ENCODE results near the gene CDC14B.
"Not testable (repeated sequence)": the region's sequence is repeated elsewhere in the genome, so short reads cannot be mapped to it uniquely, and the experiment has no call there.

The CDC14B gene

DNA sequence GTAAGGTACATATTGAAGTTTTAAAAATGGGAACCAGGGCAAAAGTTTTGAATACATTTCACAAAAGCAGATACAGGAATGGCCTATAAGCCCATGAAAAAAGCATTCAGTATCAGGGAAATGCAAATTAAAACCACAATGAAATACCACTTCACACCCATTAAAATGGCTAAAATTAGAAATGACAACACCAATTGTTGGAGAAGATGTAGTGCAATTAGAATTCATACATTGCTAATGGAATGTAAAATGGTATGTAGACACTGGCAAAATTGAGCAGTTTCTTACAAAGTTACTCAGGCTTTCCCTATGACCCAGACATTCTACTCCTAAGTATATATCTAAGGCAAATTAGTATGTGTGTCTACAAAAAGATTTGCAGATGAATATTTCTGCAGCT lies 34.2 kb downstream of the CDC14B start:
- DNase-seq = no peak

DNA sequence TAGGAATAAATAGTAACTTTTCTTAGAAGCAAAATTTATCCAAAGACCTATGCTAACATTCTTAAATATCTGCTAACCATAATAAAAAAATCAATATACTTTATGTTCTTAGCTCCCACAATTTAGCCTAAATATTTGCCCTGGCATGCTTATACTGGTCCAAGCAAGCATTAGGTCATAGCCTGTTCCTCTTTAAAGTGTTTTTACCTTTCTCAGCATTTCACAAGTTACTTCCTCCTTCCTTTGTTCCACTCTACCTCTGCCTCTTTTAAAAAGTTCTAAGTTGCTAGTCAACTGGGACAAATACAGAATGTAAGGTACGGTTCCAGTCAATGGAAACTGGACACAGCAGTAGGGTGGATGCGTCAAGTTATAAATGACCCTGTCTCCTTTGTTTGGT lies 37.4 kb downstream of the CDC14B start:
- not testable (repeated sequence) for DNase-seq

DNA sequence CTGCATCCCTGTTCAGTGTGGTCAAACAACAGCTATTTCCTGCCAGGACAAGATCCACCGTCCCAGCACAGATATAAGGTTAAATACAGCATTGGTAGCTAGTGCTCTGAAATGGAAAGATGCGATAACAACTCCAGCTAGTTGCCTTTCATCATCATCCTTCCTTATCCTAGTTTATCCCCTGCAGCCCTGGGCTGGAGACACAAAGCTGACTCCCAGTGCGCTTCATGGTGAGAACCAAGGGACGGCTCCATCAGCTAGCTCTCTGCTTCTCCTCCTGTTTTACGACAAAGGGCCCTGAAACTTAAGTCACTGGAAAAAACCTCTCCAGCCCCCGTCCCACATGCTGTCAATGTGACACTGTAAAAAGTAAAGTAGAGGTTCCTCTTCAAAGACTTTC lies 37.9 kb downstream of the CDC14B start:
- DNase-seq = no peak

DNA sequence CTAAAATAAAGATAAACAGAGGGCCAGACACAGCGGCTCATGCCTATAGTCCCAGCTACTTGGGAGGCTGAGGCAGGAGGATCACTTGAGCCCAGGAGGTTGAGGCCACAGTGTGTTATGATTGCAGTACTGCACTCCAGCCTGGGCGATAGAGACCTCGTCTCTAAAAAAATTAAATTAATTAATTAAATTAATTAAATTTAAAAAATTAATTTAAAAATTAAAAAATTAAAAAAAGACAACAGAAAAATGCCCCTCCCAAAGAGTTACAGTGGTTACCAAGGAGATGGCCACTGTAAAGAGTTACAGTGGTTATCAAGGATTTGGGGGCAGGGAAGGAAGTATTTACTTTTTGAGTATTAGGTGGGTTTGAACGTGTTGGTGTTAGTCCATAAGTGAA lies 38.3 kb downstream of the CDC14B start:
- no peak for DNase-seq

DNA sequence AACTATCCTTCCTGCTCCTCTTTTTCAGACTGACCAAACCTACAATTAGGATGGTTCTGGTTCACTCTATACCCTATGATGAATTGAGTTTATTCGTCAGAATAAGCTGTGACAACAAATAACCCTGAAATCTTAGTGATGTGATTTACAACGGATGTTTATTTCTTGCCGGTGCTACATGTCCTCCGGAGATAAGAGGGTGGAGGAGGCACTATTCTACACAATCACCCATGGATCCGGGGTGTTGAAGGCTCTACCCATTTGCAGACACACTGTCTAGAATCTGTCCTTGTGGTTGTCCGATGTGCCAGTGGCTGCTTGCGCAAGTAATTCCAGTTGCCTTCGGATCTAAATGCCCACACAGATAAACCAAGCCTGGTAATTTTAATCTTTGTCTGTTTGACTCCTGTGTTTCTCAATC lies 44.7 kb downstream of the CDC14B start:
- DNase-seq = no peak

DNA sequence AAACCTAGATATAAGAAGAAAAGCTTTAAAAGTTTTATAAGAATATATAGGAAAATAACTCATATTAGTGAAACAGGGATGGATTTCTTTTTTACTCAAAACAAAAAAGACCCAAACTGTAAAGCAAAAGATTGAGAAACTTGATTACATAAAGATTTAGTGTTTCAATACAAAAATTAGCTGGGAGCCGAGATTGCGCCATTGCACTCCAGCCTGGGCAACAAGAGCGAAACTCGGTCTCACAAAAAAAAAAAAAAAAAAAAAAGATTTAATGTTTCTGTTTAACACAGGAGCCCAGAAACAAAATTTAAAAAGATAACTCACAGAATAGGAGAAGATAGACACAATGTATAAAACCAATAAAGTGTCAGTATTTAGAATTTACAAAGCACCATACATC lies 45.2 kb downstream of the CDC14B start:
- DNase-seq = no peak

DNA sequence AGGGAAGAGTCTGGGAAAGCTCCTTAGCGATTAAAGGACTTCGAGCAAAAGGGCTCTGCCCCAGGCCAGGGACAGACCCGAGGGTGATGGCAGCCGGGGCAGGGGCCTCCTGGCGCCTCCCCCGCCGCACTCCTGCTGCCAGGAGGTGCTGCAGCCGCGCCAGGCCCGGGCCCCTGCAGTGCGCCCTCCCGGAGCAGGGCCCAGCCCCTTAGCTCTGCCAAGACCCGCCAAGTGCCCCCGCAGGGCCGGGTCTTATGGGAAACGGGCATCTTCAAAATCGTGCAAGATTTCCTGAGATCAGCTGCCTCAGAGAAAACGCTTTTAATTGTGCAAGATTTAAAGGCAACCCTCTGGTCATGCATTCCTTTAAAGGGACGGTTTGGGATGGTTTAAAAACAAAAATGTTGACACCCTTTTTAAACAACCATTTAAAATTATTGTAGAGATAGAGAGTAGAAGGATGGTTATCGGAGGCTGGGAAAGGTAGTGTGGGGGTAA lies 52.4 kb downstream of the CDC14B start:
- no peak for DNase-seq

DNA sequence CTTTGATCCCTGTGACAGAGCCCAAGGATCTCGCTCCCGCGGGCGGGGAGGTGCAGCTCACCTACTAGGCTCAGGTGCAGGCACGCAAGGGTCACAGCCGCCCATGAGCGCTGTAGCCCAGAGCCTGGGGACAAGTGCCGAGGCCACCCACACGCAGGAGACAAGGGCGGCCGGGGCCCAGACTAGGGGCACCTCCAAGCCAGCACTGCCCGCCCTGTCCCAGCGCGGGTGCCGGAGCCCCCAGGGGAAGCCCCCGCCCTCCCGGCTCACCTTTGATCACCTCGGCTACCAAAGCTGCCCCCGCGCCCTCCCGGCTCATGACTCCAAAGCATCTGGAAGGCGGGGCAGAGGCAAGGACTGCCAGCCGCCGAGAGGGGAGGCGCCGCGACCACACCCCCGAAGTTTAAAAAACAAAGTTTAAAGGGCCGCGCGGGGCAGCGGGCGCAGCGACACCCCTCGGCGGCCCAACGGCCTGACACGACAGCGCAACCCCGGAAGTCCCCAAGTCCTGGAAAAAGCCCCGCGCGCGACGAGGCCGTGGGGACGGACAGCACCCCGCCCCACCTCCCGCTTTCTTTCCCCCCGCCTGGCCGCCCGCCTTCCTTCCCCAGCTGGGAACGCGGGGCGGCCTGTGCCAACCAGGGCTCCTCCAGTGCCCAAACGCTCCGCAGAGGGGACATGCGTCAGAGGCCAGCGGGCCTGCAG lies 53.0 kb downstream of the CDC14B start:
- DNase-seq = no peak

DNA sequence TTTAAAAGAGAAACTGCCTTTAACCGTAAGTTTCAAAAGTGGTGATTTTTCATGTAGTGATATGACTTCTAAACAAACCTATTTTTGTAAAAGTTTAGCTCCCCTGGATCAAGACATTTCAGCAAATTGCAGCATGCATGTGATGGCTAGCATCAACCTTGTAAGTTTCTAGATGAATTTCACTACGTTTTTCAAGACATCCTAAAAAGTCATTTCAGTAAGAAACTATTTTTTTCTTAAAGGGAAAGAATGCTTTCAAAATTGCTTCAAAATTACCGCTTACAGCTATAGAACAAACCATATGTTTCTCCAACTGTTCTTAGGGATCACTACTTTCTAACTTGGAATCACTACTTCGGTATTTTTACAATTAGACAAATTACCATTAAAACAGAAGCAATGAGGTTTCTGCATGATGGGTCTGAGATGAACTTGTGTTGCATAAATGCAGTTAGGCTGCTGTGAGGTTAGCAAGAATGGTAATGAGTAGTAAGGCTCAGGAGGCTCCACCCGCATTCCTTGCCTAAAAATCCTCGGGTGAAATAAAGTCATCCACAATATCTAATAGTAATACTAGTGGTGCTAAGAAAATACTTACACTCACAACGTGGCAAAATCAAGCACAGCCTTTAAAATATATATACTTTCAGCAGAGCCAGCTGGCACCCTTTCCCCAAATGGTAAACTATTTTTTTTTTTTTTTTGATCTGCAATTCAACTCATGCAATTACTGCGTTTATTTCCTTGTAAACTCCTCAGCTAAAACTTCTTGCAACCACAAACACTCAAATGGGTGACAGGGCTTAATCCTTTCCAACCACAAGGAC lies 53.8 kb downstream of the CDC14B start:
- DNase-seq = no peak

DNA sequence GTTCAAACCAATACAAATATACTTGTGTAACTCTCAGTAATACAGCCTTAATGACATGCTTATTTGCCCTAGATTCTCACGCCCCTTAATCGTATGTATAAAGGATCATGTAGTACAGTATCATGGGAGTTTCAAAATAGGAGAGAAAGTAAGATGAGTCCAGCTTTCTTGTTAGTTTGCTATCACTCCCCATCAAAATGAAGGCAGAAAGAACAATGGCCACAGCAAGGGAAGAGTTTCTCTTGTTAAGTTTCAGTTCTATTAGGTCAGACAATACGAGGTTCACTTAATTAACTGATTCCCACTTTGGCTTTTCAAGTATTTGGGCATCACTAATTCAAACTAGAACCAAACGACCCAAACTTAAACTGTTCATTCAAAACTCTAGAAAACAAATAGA lies 55.4 kb downstream of the CDC14B start:
- DNase-seq = no peak

DNA sequence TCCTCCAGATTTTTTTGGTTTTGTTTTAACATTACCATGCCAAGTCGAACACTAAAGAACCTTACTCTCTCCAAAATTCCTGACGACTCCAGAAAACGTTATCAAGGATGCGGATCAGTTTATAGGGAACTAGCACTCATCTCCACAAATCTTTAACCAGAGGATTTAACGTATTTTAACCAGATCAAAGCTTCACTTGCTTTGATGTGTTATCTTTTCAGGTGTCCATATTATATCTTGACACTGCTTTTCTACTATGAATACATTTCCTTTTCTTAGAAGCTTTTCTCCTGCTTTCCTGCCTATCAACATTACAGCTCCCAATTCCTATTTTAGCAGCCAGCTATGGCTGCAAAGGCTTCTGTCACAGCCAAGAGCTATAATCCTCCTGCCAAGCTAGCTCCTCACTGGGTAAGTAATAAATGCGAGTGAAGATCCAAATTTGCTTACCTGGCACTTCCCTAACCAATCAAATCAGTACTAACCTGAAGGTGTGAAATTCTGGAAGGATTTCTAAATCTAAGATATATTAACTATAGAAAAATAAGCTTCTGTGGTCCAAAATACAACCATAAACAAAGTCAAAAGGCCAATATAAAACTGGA lies 60.2 kb downstream of the CDC14B start:
- DNase-seq = no peak

DNA sequence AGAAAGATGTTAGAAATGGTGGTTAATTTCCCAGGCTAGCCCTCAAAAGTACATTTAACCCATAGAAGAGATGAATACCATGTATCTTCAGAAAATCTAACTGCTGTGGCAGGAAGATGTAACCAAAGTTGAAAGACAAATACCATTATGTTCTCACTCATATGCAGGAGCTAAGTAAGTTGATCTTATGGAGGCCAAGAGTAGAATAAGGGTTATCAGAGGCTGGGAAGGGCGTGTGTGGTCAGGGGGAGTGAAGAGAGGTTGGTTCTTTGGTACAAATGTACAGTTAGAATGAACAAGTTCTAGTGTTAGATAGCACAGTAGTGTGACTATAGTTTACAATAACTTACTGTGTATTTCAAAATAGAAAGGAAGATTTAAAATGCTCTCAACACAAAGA lies 61.7 kb downstream of the CDC14B start:
- no peak for DNase-seq

DNA sequence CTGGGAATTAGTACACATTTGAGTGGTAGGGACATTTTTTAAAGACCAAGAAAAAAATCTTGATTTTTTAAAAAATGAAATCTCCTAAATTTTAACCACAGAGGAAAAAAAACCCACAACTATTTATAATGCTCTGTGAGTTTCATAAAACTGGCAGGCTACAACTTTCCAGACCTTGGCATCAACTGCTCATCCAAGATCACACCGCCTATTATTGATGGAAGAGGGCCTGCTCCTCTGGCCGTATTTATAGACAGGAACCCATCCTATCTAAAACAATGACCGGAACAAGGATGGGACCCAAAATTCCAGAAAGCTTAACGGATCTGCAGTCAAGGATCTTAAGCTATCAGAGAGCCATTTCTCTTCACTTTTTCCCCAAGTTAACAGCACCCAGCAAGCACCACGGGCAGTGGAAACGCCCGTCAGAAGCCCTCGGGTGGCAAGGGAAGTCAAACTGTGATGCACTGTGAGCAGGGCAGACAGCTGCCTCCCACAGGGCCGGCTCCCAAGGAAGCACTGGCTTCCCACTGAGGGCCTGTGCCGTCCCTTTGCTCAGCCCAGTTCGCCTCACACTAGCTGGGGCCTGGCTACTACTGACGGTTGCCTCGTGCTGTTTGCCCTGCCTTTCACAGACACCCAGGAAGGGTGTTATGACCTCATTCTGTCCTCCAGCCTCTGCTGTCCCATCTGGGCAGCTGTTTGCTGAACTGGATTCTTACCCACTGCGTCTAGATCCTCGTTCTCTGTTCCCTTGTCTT lies 62.8 kb downstream of the CDC14B start:
- DNase-seq = no peak

DNA sequence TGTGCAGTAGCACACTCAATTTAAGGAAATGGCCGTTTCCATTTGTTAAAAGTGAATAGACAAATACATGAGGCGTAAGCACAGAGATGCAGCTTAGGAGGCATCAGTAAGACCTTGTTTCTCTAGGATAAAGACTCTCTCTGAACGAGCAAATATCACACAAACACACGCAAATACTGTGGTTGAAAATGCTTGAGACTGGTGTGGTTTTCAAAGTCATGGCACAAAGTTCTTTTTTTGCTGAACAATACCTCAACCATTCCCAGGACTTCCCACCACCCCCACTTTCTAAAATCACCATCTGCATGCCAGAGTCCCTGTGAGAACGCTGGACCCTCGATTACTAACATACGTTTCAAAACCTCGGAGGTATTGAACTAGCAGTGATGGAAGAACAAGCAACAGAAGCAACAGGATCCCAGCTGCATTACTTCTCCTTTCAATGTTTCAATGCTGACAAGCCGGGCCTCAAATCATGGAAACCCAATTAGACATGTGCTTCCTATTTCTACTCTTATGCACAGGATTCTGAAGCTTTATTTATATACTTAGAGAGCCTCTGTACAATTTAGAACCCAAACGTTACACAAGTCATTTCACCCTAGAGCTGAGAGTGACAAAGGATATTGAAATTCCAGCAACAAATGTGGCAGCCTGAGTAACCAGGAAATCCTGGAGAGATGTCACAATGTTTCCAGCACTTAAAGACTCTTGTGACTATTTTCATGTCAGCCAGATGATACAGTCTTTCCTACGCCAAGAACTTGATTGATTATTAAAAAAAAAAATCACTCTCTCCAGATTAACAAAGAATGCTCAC lies 63.9 kb downstream of the CDC14B start:
- no peak for DNase-seq

DNA sequence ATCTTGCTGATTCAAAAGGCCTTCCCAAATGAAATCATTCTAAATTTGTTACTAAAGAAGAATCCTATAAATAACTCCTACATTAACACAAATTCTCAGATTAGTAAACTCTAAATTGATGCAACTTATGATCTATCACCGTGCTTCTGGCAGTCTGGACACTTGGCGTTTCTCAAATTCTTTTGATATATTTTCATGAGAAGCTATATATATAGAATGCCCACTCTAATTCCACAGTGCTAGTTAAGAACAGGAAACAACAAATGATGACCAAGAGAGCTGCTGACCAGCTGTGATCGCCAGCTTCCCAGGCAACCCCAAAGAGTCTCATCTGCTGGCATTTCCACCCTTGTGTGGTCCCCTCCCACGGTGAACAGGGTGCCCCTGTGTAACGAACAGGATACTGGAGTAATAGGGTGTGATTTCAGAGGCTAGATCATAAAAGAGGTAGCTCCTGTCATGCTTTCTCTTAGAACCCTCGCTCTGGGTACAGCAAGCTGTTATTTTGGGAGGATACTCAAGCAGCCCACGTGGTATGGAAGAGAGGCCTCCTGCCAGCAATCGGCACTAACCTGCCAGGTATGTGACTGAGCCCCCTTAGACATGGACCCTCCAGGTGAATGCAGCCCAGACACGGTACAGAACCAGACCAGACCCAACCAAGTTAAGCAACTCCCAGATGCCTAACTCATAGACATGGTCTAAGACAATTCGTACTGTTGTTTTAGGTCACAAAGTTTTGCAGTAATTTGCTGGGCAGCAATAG lies 64.7 kb downstream of the CDC14B start:
- DNase-seq = no peak

DNA sequence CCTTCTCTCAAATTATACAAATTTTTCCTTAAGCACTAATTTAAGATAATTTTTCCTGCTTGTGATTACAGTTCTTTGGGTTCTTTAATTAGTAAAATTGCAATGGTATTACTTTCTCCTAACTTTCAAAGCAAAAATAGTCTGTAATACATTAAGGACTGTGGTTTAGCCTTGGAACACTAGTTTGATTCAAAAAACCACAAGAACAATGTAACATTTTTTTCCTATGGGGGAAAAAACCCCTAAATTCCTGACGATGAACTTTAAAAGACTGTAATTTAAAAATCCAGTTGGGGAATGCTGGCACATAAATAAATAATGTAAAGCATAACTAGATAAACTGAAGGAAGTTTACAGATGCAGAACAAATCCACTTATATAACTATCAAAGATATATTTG lies 65.3 kb downstream of the CDC14B start:
- DNase-seq = no peak

DNA sequence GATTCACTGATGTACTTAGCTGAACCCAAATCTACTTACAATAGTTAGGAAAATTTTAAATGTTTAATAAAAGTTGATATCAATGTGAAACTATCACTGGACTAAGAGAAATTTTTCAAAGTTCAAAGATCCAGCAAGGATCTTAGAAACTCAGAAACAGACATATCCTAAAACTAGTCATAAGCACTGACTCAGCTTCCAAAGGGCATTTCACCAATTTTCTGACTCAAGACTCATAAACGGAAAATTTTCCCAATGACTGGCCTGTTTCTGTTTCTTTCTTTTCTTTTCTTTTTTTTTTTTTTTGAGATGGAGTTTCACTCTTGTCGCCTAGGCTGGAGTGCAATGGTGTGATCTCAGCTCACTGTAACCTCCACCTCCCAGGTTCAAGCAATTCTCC lies 66.6 kb downstream of the CDC14B start:
- DNase-seq = no peak

DNA sequence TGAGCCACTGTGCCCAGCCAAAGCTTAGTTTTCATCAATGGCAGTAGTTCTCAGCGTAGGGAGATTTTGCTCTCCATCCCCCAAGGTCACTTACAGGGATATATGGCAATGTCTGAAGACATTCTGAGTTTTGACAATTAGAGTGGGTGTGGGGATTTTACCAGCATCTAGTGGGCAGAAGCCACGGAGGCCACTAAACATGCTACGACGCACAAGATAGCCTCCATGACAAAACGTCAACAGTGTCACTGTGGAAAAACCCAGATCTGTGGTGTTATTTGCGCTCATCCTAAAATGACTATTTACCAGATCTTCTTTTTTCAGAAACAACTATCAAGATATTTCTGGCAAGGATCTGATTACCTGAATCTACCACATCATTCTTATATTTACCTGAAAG lies 68.2 kb downstream of the CDC14B start:
- DNase-seq = no peak

DNA sequence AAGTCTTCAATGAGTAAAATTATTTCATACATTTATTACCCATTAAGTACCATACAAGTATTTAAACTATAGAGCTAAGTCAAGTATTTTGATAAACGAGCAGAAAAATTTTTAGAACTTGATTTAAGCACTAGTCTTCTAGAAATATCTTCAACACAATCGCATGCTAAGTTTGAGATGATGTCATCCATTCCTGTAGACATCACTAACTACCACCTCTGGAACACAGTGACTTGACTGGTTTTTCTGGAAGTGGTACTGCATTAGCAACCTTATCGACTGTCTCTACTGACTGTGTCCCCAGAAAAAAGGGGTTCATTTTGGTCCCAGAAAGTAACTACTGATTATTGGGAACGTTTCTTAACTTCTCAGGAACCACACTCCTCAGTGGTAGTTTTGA lies 69.0 kb downstream of the CDC14B start:
- DNase-seq = no peak

DNA sequence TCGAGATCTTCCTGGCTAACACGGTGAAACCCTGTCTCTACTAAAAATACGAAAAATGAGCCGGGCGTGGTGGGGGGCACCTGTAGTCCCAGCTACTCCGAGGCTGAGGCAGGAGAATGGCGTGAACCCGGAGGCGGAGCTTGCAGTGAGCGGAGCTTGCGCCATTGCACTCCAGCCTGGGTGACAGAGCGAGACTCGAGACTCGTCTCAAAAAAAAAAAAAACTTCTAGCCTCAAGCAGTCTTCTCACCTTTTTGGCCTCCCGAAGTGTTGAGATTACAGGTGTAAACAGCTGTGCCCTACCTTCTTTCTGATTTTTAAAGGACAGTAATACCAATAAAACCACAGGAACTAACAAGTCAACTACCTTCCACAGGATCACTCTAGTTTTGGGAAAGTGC lies 76.5 kb downstream of the CDC14B start:
- DNase-seq = not testable (repeated sequence)

DNA sequence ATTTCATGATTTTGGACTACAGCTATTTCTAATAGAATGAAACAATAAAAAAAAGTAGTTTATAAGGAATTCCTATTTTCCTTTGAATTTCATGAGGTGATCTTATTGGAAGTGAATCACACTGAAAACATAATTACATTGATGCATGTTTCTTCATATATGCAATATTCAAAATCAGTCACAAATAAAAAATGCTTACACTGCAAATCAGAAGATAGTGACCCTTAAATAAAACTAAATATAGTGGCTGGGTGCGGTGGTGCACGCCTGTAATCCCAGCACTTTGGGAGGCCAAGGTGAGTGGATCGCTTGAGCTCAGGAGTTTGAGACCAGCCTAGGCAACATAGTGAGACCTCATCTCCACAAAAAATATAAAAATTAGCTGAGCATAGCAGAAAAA lies 79.5 kb downstream of the CDC14B start:
- DNase-seq = no peak

DNA sequence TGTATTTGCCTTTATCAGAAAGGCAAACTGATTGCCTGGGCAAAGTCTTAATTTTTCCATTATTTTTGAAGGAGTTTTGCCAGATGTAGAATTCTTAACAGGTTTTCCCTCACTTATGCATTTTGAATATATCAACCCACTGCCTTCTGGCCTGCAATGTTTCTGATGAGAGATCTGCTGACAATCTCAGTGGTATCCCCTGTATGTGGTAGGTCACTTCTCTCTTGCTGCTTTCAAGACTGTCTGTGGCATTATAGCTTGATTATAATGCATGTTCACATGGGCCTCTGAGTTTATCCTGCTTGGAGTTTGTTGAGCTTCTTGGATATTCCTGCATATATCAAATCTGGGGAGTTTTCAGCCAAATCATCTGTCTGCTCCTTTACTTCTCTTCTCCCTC lies 87.5 kb downstream of the CDC14B start:
- DNase-seq = no peak

Data from GF-D8 (cell line).